Endothelial cell of umbilical vein (primary cell): Measurements from ENCODE around the gene MOCOS. TPM values are rescaled to one million over a fixed set of nuclear protein-coding genes. Genes with fewer than 3 reads are reported as not detected.

Experiments used
- BruUV-seq: library from RNA; stranded (reverse); fragments of 400-500 nt; replicated peaks from 2 replicates; lab custom pipeline; 2021; lab: Mats Ljungman, UMichigan
- CTCF ChIA-PET: fragments of 300-600, 350-600 bp; sonication (Branson Sonifier 250); formaldehyde crosslinking; loops from one replicate; lab custom pipeline; 2021; ENCODE audit warnings: antibody characterized with exemption, inconsistent platforms; lab: Charles Lee
- POLR2A ChIA-PET: fragments of 300-600, 350-600 bp; sonication (Branson Sonifier 250); formaldehyde crosslinking; loops from one replicate; lab custom pipeline; 2021; ENCODE audit warnings: antibody characterized with exemption, inconsistent platforms; lab: Charles Lee
- DNase-seq: peaks from one replicate; pipeline ENCODE4 v3.0.0-alpha.2; 2011; ENCODE audit warnings: low read depth, low spot score
- FAIRE-seq: peaks from 2 replicates; lab custom pipeline; 2011; peaks lifted over from hg19 to GRCh38; lab: Jason Lieb, UNC
- H2AFZ ChIP-seq: 2 replicates; pipeline ENCODE4 v1.6.0; 2012; ENCODE audit warnings: low read depth, low read length, control low read depth, inconsistent platforms
- H3K27ac ChIP-seq: 2 replicates; pipeline ENCODE4 v1.5.1; 2011; ENCODE audit warnings: low read depth, mild to moderate bottlenecking, control low read depth, low read length, moderate library complexity; ENCODE audit not compliant: insufficient read depth
- H3K27me3 ChIP-seq, 2 experiments: 2 replicates each; pipeline versions ENCODE4 v1.6.0 to v1.6.1; 2011; ENCODE audit warnings: low read length in 2 of 2, mixed read lengths in 1 of 2; ENCODE audit not compliant: control insufficient read depth in 2 of 2, insufficient read depth in 2 of 2
- H3K36me3 ChIP-seq, 2 experiments: 2 replicates in 1 of 2; 3 replicates in 1 of 2; pipeline ENCODE4 v1.5.1; 2011; ENCODE audit warnings: low read length in 2 of 2, mild to moderate bottlenecking in 1 of 2, moderate library complexity in 1 of 2; ENCODE audit not compliant: control insufficient read depth in 2 of 2, insufficient read depth in 2 of 2; ENCODE audit errors: extremely low read depth in 1 of 2
- H3K4me1 ChIP-seq: 3 replicates; pipeline ENCODE4 v1.5.1; 2011; ENCODE audit warnings: mild to moderate bottlenecking, low read length; ENCODE audit not compliant: control insufficient read depth, insufficient read depth; ENCODE audit errors: extremely low read depth
- H3K4me2 ChIP-seq: 2 replicates; pipeline ENCODE4 v1.6.1; 2011; ENCODE audit warnings: low read length, control low read depth, mixed read lengths; ENCODE audit not compliant: insufficient read depth
- H3K4me3 ChIP-seq, 3 experiments: fragments of 200-600 bp in 1 of 3; sonication (generic), shearing (Covaris generic) in 1 of 3; replicated peaks in 1 of 3; 2 replicates each; pipeline ENCODE4 v1.5.1; 2011 to 2016; ENCODE audit warnings: control low read depth in 3 of 3, low read length in 3 of 3, mild to moderate bottlenecking in 2 of 3, inconsistent platforms in 1 of 3, low read depth in 1 of 3, moderate library complexity in 1 of 3; ENCODE audit not compliant: insufficient read depth in 1 of 3
- H3K79me2 ChIP-seq: 2 replicates; pipeline ENCODE4 v1.6.0; 2012; ENCODE audit warnings: low read length, inconsistent platforms; ENCODE audit not compliant: control insufficient read depth, insufficient read depth
- H3K9ac ChIP-seq: replicated peaks from 2 replicates; pipeline ENCODE3; 2011; ENCODE audit warnings: low read length, control low read depth; ENCODE audit not compliant: insufficient read depth; ENCODE audit errors: extremely low read depth
- H3K9me1 ChIP-seq: replicated peaks from 3 replicates; pipeline ENCODE4 v1.6.0; 2011; ENCODE audit warnings: mild to moderate bottlenecking, low read length; ENCODE audit not compliant: control insufficient read depth, insufficient read depth; ENCODE audit errors: extremely low read depth
- H3K9me3 ChIP-seq: replicated peaks from 2 replicates; pipeline ENCODE4 v1.5.1; 2012; ENCODE audit warnings: low read length, inconsistent platforms; ENCODE audit not compliant: control insufficient read depth, insufficient read depth
- H4K20me1 ChIP-seq: replicated peaks from 2 replicates; pipeline ENCODE3; 2011; ENCODE audit warnings: mild to moderate bottlenecking, low read length; ENCODE audit not compliant: control insufficient read depth, insufficient read depth; ENCODE audit errors: extremely low read depth
- CTCF ChIP-seq, 2 donors: IDR thresholded peaks; 1 replicate in 1 of 2; 2 replicates in 1 of 2; pipeline ENCODE4 v1.5.1; 2011; ENCODE audit warnings: low read length in 2 of 2, mild to moderate bottlenecking in 2 of 2, moderate library complexity in 2 of 2, control low read depth in 1 of 2, inconsistent platforms in 1 of 2, low read depth in 1 of 2; ENCODE audit not compliant: insufficient read depth in 1 of 2; ENCODE audit errors: extremely low read depth in 1 of 2
- EZH2 ChIP-seq: IDR thresholded peaks from 2 replicates; pipeline ENCODE4 v1.6.1; 2012; ENCODE audit warnings: borderline replicate concordance, low read depth, mild to moderate bottlenecking, moderate library complexity, low read length, inconsistent platforms; ENCODE audit not compliant: severe bottlenecking
- FOS ChIP-seq: IDR thresholded peaks from 2 replicates; pipeline ENCODE4 v1.6.1; 2011; ENCODE audit warnings: mild to moderate bottlenecking, low read length, moderate library complexity, borderline replicate concordance; ENCODE audit not compliant: insufficient read depth
- GATA2 ChIP-seq: IDR thresholded peaks from 2 replicates; pipeline ENCODE4 v1.7.0; 2011; ENCODE audit warnings: low read depth, mild to moderate bottlenecking, moderate library complexity, mixed read lengths, low read length; ENCODE audit not compliant: insufficient read length, insufficient read depth
- JUN ChIP-seq: IDR thresholded peaks from 2 replicates; pipeline ENCODE4 v1.6.1; 2011; ENCODE audit warnings: borderline replicate concordance, low read depth; ENCODE audit not compliant: insufficient read length, insufficient read depth
- MAX ChIP-seq: IDR thresholded peaks from 2 replicates; pipeline ENCODE4 v1.6.1; 2011; ENCODE audit not compliant: insufficient read depth, insufficient read length
- MYC ChIP-seq: IDR thresholded peaks from one replicate; pipeline ENCODE4 v1.6.1; 2011; ENCODE audit warnings: mild to moderate bottlenecking, low read depth, low read length
- POLR2A ChIP-seq: IDR thresholded peaks from 2 replicates; pipeline ENCODE4 v1.6.1; 2012; ENCODE audit warnings: low read depth, mild to moderate bottlenecking, control low read depth, low read length
- POLR2AphosphoS5 ChIP-seq: IDR thresholded peaks from 2 replicates; pipeline ENCODE4 v1.6.1; 2012; ENCODE audit warnings: low read depth, mild to moderate bottlenecking, control low read depth, low read length, moderate library complexity; ENCODE audit not compliant: insufficient read depth
- dilution Hi-C: fragments of 300-500 bp; cut with MboI; formaldehyde crosslinking; loops from one replicate; pipeline ENCODE4 v1.15.0; 2019; ENCODE audit warnings: low sequenced_read_pairs; ENCODE audit not compliant: extremely low pct_ligation_motif_present
- intact Hi-C: fragments of 100-400 bp; cut with micrococcal nuclease; formaldehyde crosslinking; loops from one replicate; pipeline ENCODE4 v1.10.0; 2022
- polyA plus RNA-seq, 4 experiments: library from polyadenylated mRNA; depleted of rRNA in 3 of 4; stranded (reverse) in 3 of 4; unstranded in 1 of 4; fragments of >200 nt; gene quantifications; 2 replicates each; pipeline versions ENCODE4 v1.2.1 to v1.2.3, GENCODE V29; 2011 to 2012; ENCODE audit warnings: missing spikeins in 1 of 4
- total RNA-seq: library from RNA; stranded (reverse); gene quantifications from 2 replicates; pipeline ENCODE4 v1.2.3, GENCODE V29; 2021

Gene MOCOS
- total and polyA plus RNA-seq, 2 donors (not counting 3 experiments of a cell fraction or from before 2014, with no cell fraction given), result 0.18 to 0.88 TPM

- BruUV-seq, result no TSS peak
- Histone ChIP-seq H3K27me3 (peaks cover 0 to 2% of the 10 kb centered on the region in 2 experiments), H3K27ac (no peak overlapping the region), H2AFZ (no peak overlapping the region), H3K36me3 (no peaks in the 10 kb centered on the region), H3K4me3 (no peak overlapping the region), H3K4me2 (no peak overlapping the region), H3K4me1 (no peaks in the 10 kb centered on the region), H4K20me1 (no peaks in the 10 kb centered on the region), H3K9me3 (no peaks in the 10 kb centered on the region), H3K9ac (no peak overlapping the region), H3K9me1 (no peaks in the 10 kb centered on the region), H3K79me2 (no peaks in the 10 kb centered on the region)
- POLR2A ChIA-PET, result no interaction called here
- CTCF ChIA-PET, result no interaction called here
- TF ChIP-seq POLR2AphosphoS5 (no peak), MAX (no peak), JUN (no peak), FOS (no peak), GATA2 (no peak), MYC (no peak), EZH2 (no peak), POLR2A (no peak), CTCF (IDR thresholded peaks at IDR 0.05; ENCODE audit: extremely low read depth in 1 of 2, insufficient read depth in 1 of 2, low read depth in 1 of 2, low read length in 2 of 2) (no peak)
- dilution Hi-C loops (no loop called here), intact Hi-C loops (no loop called here)
- FAIRE-seq (no peak), DNase-seq (no peak)
Measured at GRCh38 chr18:36241831-36242230, 54.5 kb downstream of the MOCOS start.
